Kidney tubule cell (primary cell): ENCODE results near the gene PGGT1B.

Experiments
- DNase-seq: peaks from one replicate; pipeline ENCODE4 v3.0.0-alpha.2; 2018; ENCODE audit warnings: low spot score

The PGGT1B gene

GRCh38 chr5:115257981-115258380 lies 4.7 kb downstream of the PGGT1B start:
- DNase-seq = peak; percentile 7

GRCh38 chr5:115249379-115249778 lies 13.3 kb downstream of the PGGT1B start:
- DNase-seq = peak; percentile 16

- DNase-seq = peak; percentile 41
Observed at GRCh38 chr5:115246361-115246991, 16.2 kb downstream of the PGGT1B start.

GRCh38 chr5:115243412-115243811 lies 19.3 kb downstream of the PGGT1B start:
- peak; percentile 50 for DNase-seq

- DNase-seq = peak; percentile 2
Observed at GRCh38 chr5:115241881-115242642, 20.6 kb downstream of the PGGT1B start.

GRCh38 chr5:115237066-115237465 lies 25.6 kb downstream of the PGGT1B start:
- no peak for DNase-seq

GRCh38 chr5:115236599-115236998 lies 26.1 kb downstream of the PGGT1B start:
- no peak for DNase-seq

- no peak for DNase-seq
Observed at GRCh38 chr5:115231598-115231997, 31.1 kb downstream of the PGGT1B start.

- DNase-seq = no peak
Observed at GRCh38 chr5:115229606-115230005, 33.1 kb downstream of the PGGT1B start.

- no peak for DNase-seq
Observed at GRCh38 chr5:115227281-115227680, 35.4 kb downstream of the PGGT1B start.

- no peak for DNase-seq
Observed at GRCh38 chr5:115214541-115214940, 48.1 kb downstream of the PGGT1B start.

GRCh38 chr5:115209279-115209678 lies 53.4 kb downstream of the PGGT1B start:
- DNase-seq = no peak

- DNase-seq = no peak
Observed at GRCh38 chr5:115202952-115203351, 59.7 kb downstream of the PGGT1B start.

GRCh38 chr5:115196161-115196560 lies 66.5 kb downstream of the PGGT1B start:
- DNase-seq = no peak

- no peak for DNase-seq
Observed at GRCh38 chr5:115194676-115195075, 68.0 kb downstream of the PGGT1B start.

- no peak for DNase-seq
Observed at GRCh38 chr5:115193295-115193694, 69.4 kb downstream of the PGGT1B start.

- no peak for DNase-seq
Observed at GRCh38 chr5:115192098-115192497, 70.6 kb downstream of the PGGT1B start.

GRCh38 chr5:115191474-115192031 lies 71.1 kb downstream of the PGGT1B start:
- no peak for DNase-seq

- no peak for DNase-seq
Observed at GRCh38 chr5:115190388-115190787, 72.3 kb downstream of the PGGT1B start.

GRCh38 chr5:115189866-115190265 lies 72.8 kb downstream of the PGGT1B start:
- DNase-seq = no peak

- DNase-seq = no peak
Observed at GRCh38 chr5:115186794-115187193, 75.9 kb downstream of the PGGT1B start.

GRCh38 chr5:115184770-115185169 lies 77.9 kb downstream of the PGGT1B start:
- no peak for DNase-seq

- DNase-seq = no peak
Observed at GRCh38 chr5:115181757-115182156, 80.9 kb downstream of the PGGT1B start.
